OCI-LY7 (cell line): ENCODE results near the gene BCAR1.

Experiments used
- CTCF ChIP-seq: fragments of 200-600 bp; sonication (generic); conservative IDR thresholded peaks from 2 replicates; pipeline ENCODE4 v1.5.1; 2014; ENCODE audit warnings: mild to moderate bottlenecking, antibody characterized with exemption, low read length, moderate library complexity, mixed read lengths
- EZH2phosphoT487 ChIP-seq: fragments of 200-600 bp; sonication (generic); IDR thresholded peaks from 2 replicates; pipeline ENCODE4 v1.6.1; 2018; ENCODE audit warnings: low read depth, borderline replicate concordance, mild to moderate bottlenecking, mixed run types, antibody characterized with exemption, low read length, moderate library complexity, mixed read lengths

- TF ChIP-seq CTCF (no peak), EZH2phosphoT487 (no peak)
Measured at GRCh38 chr16:75263963-75264445, 12.6 kb upstream of the BCAR1 start.
